ENCODE measurements around the gene LSM2. TPM values are rescaled to one million over a fixed set of nuclear protein-coding genes. Genes with fewer than 3 reads are reported as not detected.

Gene LSM2
- total and polyA plus RNA-seq, 9 of the 15 experiments (the other 6 are each of a cell fraction or from before 2014, with no cell fraction given) = 154 to 407 (median 223) TPM

GRCh38 chr6:31777667-31778050, 29.1 kb downstream of the LSM2 start (continued):
- TF ChIP-seq CHD7 (IDR thresholded peaks at IDR 0.05; ENCODE audit: low read depth, low read length) = no peak
